SIG-M5 treated with dmso at 0.1 percent for 504 hours (cell line): ENCODE data around the gene RAPH1.

Experiments used
- DNase-seq: peaks from one replicate; lab custom pipeline; 2025; ENCODE audit not compliant: unreplicated experiment; lab: John Stamatoyannopoulos, UW

The RAPH1 gene

GRCh38 chr2:203492965-203493364, 42.1 kb downstream of the RAPH1 start:
- no peak for DNase-seq

GRCh38 chr2:203490391-203490790, 44.7 kb downstream of the RAPH1 start:
- no peak for DNase-seq

GRCh38 chr2:203489531-203489930, 45.6 kb downstream of the RAPH1 start:
- DNase-seq: no peak

GRCh38 chr2:203484266-203485112, 50.6 kb downstream of the RAPH1 start:
- peak; percentile 64 for DNase-seq

- no peak for DNase-seq
These were observed 54.5 kb downstream of the RAPH1 start for GRCh38 chr2:203480623-203481022.

- DNase-seq: no peak
These were observed 58.2 kb downstream of the RAPH1 start for GRCh38 chr2:203476881-203477280.

- no peak for DNase-seq
These were observed 63.8 kb downstream of the RAPH1 start for GRCh38 chr2:203471323-203471722.

- DNase-seq: no peak
These were observed 64.7 kb downstream of the RAPH1 start for GRCh38 chr2:203470371-203470770.

GRCh38 chr2:203469546-203469945, 65.6 kb downstream of the RAPH1 start:
- no peak for DNase-seq

GRCh38 chr2:203463266-203463678, 71.8 kb downstream of the RAPH1 start:
- DNase-seq: no peak

GRCh38 chr2:203462308-203462707, 72.8 kb downstream of the RAPH1 start:
- no peak for DNase-seq

GRCh38 chr2:203461746-203462145, 73.4 kb downstream of the RAPH1 start:
- no peak for DNase-seq

- DNase-seq: no peak
These were observed 79.9 kb downstream of the RAPH1 start for GRCh38 chr2:203455209-203455608.

GRCh38 chr2:203453858-203454451, 81.1 kb downstream of the RAPH1 start:
- peak; percentile 83 for DNase-seq

- peak; percentile 56 for DNase-seq
These were observed 83.4 kb downstream of the RAPH1 start for GRCh38 chr2:203451689-203452088.

GRCh38 chr2:203451011-203451410, 84.1 kb downstream of the RAPH1 start:
- DNase-seq: no peak

GRCh38 chr2:203450561-203450960, 84.5 kb downstream of the RAPH1 start:
- no peak for DNase-seq

GRCh38 chr2:203446780-203447179, 88.3 kb downstream of the RAPH1 start:
- DNase-seq: no peak

GRCh38 chr2:203446071-203446481, 89.0 kb downstream of the RAPH1 start:
- no peak for DNase-seq

GRCh38 chr2:203444738-203445137, 90.4 kb downstream of the RAPH1 start:
- DNase-seq: no peak

GRCh38 chr2:203442463-203442862, 92.6 kb downstream of the RAPH1 start:
- DNase-seq: no peak

GRCh38 chr2:203441463-203441862, 93.6 kb downstream of the RAPH1 start:
- DNase-seq: no peak

GRCh38 chr2:203440671-203441070, 94.4 kb downstream of the RAPH1 start:
- no peak for DNase-seq
